ENCODE measurements around the gene VN1R5. TPM values are rescaled to one million over a fixed set of nuclear protein-coding genes. Genes with fewer than 3 reads are reported as not detected.
"Not testable (repeated sequence)": the region's sequence is repeated elsewhere in the genome, so short reads cannot be mapped to it uniquely, and the experiment has no call there.

VN1R5 gene
- polyA plus RNA-seq, 3 donors from 2014 or later = not detected

DNA sequence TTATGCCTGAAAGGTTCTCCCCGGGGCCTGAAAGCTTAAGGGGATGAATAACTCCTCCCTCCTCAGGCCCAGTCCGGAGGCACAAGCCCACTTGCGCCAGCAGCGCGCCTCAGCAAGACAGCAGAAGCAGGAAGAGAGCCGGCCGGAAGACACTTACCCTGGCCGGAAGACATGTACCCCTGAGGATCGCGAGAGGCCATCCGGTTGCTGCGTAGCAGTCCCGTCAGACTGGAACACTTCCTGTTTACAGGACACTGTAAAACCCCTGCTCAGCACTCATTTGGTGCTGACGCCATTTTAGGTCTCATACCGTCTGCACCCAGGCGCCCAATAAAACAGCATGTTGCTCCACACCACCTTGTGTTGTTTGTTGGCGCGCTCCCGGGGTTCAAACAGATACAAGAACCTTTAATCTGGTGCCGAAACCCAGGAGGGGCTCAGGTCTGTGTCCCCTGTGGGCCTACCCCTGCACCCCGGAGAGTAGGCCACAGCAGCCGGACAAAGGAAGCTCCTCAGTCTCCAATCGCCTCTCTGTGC is 30.3 kb downstream of the VN1R5 start:
- peaks cover 0 to 3% (median 0%) of the 10 kb centered on the region in 6 donors for H3K9me3 Mint-ChIP-seq
- H3K27ac Mint-ChIP-seq = no peak overlapping the region
- no peaks in the 10 kb centered on the region for H3K4me1 Mint-ChIP-seq
- H3K4me3 Mint-ChIP-seq = no peak overlapping the region
- H3K27me3 Mint-ChIP-seq (ENCODE audit: low read depth in 3 of 3) = peaks cover 0 to 1% (median 0%) of the 10 kb centered on the region in 3 donors
- no peak for DNase-seq
- H3K36me3 Mint-ChIP-seq = peaks cover 8 to 12% (median 11%) of the 10 kb centered on the region in 3 donors

- H3K27ac Mint-ChIP-seq = no peak overlapping the region
- H3K4me3 Mint-ChIP-seq = no peak overlapping the region
- H3K36me3 Mint-ChIP-seq = peaks cover 8 to 12% (median 11%) of the 10 kb centered on the region in 3 donors
- H3K9me3 Mint-ChIP-seq = peaks cover 0 to 4% (median 0%) of the 10 kb centered on the region in 6 donors
- H3K27me3 Mint-ChIP-seq (ENCODE audit: low read depth in 3 of 3) = peaks cover 0 to 1% (median 0%) of the 10 kb centered on the region in 3 donors
- DNase-seq = no peak
- peaks cover 7 to 8% of the 10 kb centered on the region in 2 donors for H3K4me1 Mint-ChIP-seq
Observed at GRCh38 chr1:247287460-247287859, 31.6 kb downstream of the VN1R5 start.

- Mint-ChIP-seq H3K4me3 (no peak overlapping the region), H3K9me3 (peaks cover 0 to 4% (median 0%) of the 10 kb centered on the region in 6 donors), H3K36me3 (peaks cover 8 to 12% (median 11%) of the 10 kb centered on the region in 3 donors), H3K4me1 (peaks cover 8 to 12% of the 10 kb centered on the region in 2 donors), H3K27ac (no peak overlapping the region), H3K27me3 (ENCODE audit: low read depth in 3 of 3) (peaks cover 0 to 1% (median 0%) of the 10 kb centered on the region in 3 donors)
- DNase-seq = no peak
Observed at GRCh38 chr1:247288341-247288740, 32.5 kb downstream of the VN1R5 start.

DNA sequence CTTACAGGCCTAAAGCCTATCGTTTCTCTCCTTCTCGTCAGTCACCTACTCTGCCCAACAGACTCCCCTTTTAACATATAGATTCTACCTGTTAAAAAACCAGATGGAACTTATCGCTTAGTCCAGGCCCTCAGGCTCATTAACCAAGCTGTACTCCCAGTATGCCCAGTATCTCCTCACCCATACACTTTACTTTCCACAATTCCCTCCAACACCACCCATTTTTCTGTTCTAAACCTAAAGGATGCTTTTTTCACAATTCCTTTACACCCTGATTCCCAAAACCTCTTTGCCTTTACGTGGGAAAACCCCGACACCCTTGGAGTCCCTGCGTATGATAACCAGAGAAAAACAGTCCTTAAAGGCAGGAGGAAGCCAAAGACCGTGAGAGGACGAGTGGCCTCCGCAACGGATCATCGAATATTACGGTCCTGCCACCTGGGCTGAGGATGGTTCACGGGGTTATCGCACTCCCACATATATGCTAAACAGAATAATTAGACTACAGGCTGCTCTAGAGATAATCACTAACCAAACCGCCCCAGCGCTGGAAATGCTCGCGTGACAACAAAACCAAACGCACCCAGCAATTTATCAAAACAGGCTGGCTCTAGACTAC is 33.5 kb downstream of the VN1R5 start:
- not testable (repeated sequence) for H3K9me3 Mint-ChIP-seq; H3K4me3 Mint-ChIP-seq; H3K27me3 Mint-ChIP-seq (ENCODE audit: low read depth in 3 of 3); DNase-seq; H3K27ac Mint-ChIP-seq
- H3K36me3 Mint-ChIP-seq = peaks cover 4 to 11% (median 8%) of the 10 kb centered on the region in 3 donors
- H3K4me1 Mint-ChIP-seq = peaks cover 8 to 12% of the 10 kb centered on the region in 2 donors

GRCh38 chr1:247290576-247290975 is 34.7 kb downstream of the VN1R5 start:
- Mint-ChIP-seq H3K36me3 (peaks cover 4 to 11% (median 8%) of the 10 kb centered on the region in 3 donors), H3K4me3 (no peak overlapping the region), H3K9me3 (peaks cover 0 to 4% (median 0%) of the 10 kb centered on the region in 6 donors), H3K27ac (no peak overlapping the region), H3K4me1 (peaks cover 8 to 12% of the 10 kb centered on the region in 2 donors), H3K27me3 (ENCODE audit: low read depth in 3 of 3) (no peaks in the 10 kb centered on the region)
- DNase-seq = no peak

DNA sequence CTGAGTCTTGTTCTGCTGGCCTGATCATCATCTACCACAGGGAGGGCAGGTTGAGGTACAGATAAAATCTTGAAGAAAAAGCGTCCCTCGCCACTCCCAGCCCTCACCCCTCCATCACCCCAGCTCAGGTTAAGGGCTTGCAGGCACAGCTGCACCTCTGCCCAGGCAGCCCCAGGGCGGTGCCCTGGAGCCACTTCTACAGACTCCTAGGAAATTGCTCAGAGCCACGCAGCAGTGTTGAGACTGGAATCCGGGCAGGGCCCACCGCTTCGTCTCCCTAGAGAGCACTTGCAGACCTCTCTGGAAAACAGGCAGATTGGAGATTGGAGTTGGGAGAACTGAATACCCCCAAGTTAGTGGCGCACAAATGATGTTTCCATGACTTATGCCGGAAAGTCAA is 35.3 kb downstream of the VN1R5 start:
- DNase-seq = no peak
- Mint-ChIP-seq H3K27me3 (ENCODE audit: low read depth in 3 of 3) (no peaks in the 10 kb centered on the region), H3K27ac (no peak overlapping the region), H3K4me3 (no peak overlapping the region), H3K36me3 (peaks cover 0 to 7% (median 4%) of the 10 kb centered on the region in 3 donors), H3K4me1 (peaks cover 8 to 12% of the 10 kb centered on the region in 2 donors), H3K9me3 (peaks cover 0 to 4% (median 0%) of the 10 kb centered on the region in 6 donors)

GRCh38 chr1:247291833-247292561 is 36.1 kb downstream of the VN1R5 start:
- Mint-ChIP-seq H3K9me3 (peaks cover 0 to 4% (median 0%) of the 10 kb centered on the region in 6 donors), H3K27me3 (ENCODE audit: low read depth in 3 of 3) (no peaks in the 10 kb centered on the region), H3K4me3 (peak overlapping the region in 1 of 5 donors; percentile 17), H3K36me3 (peaks cover 0 to 2% (median 1%) of the 10 kb centered on the region in 3 donors), H3K27ac (peak overlapping the region in 2 of 6 donors; percentile 17 to 43), H3K4me1 (peaks cover 8 to 12% of the 10 kb centered on the region in 2 donors)
- DNase-seq = peak; percentile 5 to 10 (median 5)

DNA sequence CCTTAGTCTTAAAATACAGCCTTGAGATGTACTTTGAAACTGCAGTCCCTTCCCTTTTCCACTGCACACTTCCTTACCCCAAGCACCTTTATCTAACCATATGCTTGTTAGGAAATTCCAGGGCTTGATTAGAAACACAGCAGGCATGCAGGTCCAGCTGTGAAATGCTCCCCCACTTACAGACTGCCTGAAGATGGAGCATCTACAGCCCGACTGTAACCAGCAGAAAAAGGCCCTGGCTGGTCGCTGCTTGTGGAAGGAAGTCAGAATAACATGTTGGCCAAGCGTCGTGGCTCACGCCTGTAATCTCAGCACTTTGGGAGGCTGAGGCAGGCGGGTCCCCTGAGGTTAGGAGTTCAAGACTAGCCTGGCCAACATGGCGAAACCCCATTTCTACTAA is 37.2 kb downstream of the VN1R5 start:
- Mint-ChIP-seq H3K4me3 (no peak overlapping the region), H3K36me3 (peaks cover 0 to 3% (median 0%) of the 10 kb centered on the region in 3 donors), H3K27ac (peak overlapping the region in 1 of 6 donors; percentile 44)

DNA sequence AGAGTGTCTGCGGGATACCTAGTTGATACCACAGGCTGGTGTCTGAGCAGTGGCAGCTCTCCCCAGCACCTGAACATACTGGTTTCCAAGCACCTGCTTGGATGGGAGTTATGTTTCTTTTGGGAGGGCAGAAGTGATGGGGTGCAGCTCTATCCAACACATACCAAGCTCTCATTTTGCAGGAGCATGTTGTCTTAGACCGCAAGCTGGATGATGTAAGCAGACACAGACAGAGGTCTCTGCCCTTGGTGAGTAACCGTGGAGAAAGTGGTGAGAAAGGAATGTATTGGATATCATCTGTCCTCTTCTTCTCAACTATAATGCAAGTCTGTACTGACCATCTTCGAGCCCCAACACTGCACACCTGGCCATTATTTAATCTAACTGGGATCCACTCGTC is 38.4 kb downstream of the VN1R5 start:
- Mint-ChIP-seq H3K4me3 (no peak overlapping the region), H3K9me3 (peaks cover 0 to 1% (median 0%) of the 10 kb centered on the region in 6 donors), H3K27ac (no peak overlapping the region), H3K4me1 (peaks cover 8 to 12% of the 10 kb centered on the region in 2 donors), H3K27me3 (ENCODE audit: low read depth in 3 of 3) (no peaks in the 10 kb centered on the region), H3K36me3 (peaks cover 0 to 7% (median 0%) of the 10 kb centered on the region in 3 donors)
- no peak for DNase-seq

More for the DNA sequence above, 37.2 kb downstream of the VN1R5 start:
- DNase-seq = no peak
- Mint-ChIP-seq H3K27me3 (ENCODE audit: low read depth in 3 of 3) (no peaks in the 10 kb centered on the region), H3K4me1 (peaks cover 8 to 12% of the 10 kb centered on the region in 2 donors), H3K9me3 (peaks cover 0 to 1% (median 0%) of the 10 kb centered on the region in 6 donors)

DNA sequence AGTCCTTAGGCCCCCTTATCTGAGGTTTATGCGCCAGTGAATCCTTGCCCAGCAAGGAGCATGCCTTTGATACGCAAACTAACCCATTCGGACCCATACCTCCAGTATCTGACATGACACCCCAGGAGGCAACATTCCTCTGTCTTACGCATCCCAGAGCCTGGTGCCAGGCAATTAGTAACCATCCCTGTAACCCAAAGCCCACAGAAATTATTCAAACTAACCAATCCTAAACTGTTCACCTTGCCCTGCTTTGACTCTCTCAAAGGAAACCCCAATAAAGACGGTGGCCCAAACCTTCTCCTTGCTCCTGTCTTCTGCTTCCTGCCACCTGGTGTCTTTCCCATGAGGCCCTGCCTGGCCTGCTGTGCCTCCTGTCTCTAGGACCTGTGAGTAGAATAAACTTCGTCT is 39.4 kb downstream of the VN1R5 start:
- no peak overlapping the region for H3K4me3 Mint-ChIP-seq
- H3K9me3 Mint-ChIP-seq = peaks cover 0 to 1% (median 0%) of the 10 kb centered on the region in 6 donors
- no peak overlapping the region for H3K27ac Mint-ChIP-seq
- DNase-seq = no peak
- no peaks in the 10 kb centered on the region for H3K27me3 Mint-ChIP-seq (ENCODE audit: low read depth in 3 of 3)
- H3K36me3 Mint-ChIP-seq = peaks cover 0 to 9% (median 0%) of the 10 kb centered on the region in 3 donors
- peaks cover 8 to 12% of the 10 kb centered on the region in 2 donors for H3K4me1 Mint-ChIP-seq

- peaks cover 0 to 9% (median 0%) of the 10 kb centered on the region in 3 donors for H3K36me3 Mint-ChIP-seq
- peaks cover 8 to 12% of the 10 kb centered on the region in 2 donors for H3K4me1 Mint-ChIP-seq
Observed at GRCh38 chr1:247295746-247296145, 39.9 kb downstream of the VN1R5 start.

DNA sequence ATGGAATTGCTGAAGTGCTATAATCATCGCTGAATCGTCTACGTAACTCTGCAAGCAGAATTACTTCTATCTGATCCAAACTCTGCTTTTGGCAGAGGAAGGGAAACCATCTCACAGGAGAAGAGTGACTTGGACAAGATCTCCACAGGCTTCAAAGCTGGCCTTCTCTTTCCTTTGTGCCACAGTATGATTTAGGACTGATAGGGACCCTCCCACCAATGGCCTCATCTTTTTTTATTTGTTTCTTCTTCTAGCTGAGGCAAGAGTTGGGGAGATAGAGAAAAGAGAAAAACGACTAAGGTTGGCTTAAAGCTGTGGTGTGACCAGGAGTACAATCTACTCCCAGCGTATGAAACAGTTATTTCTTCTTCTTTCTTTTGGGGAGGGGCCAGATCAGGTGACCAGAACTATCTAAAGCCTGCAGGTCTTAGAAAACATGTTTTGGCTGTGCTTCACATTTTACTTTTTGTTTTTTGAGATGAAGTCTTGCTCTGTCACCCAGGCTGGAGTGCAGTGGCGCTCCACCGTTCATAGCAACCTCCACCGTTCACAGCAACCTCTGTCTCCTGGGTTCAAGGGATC is 40.8 kb downstream of the VN1R5 start:
- H3K9me3 Mint-ChIP-seq = no peaks in the 10 kb centered on the region
- no peak overlapping the region for H3K27ac Mint-ChIP-seq
- peaks cover 8 to 12% of the 10 kb centered on the region in 2 donors for H3K4me1 Mint-ChIP-seq
- no peak for DNase-seq
- H3K4me3 Mint-ChIP-seq = no peak overlapping the region
- peaks cover 0 to 9% (median 5%) of the 10 kb centered on the region in 3 donors for H3K36me3 Mint-ChIP-seq
- H3K27me3 Mint-ChIP-seq (ENCODE audit: low read depth in 3 of 3) = no peaks in the 10 kb centered on the region

More at GRCh38 chr1:247295746-247296145, 39.9 kb downstream of the VN1R5 start:
- H3K27me3 Mint-ChIP-seq (ENCODE audit: low read depth in 3 of 3) = no peaks in the 10 kb centered on the region
- H3K9me3 Mint-ChIP-seq = peaks cover 0 to 1% (median 0%) of the 10 kb centered on the region in 6 donors
- no peak overlapping the region for H3K27ac Mint-ChIP-seq
- no peak for DNase-seq
- no peak overlapping the region for H3K4me3 Mint-ChIP-seq

- no peak for DNase-seq
- Mint-ChIP-seq H3K9me3 (no peaks in the 10 kb centered on the region), H3K27me3 (ENCODE audit: low read depth in 3 of 3) (no peaks in the 10 kb centered on the region), H3K4me3 (no peak overlapping the region), H3K36me3 (peaks cover 5 to 14% (median 10%) of the 10 kb centered on the region in 3 donors), H3K27ac (peak overlapping the region in 1 of 6 donors; percentile 2), H3K4me1 (peaks cover under 1 to 5% of the 10 kb centered on the region in 2 donors)
Observed at GRCh38 chr1:247297263-247298123, 41.6 kb downstream of the VN1R5 start.
